Right cardiac atrium (tissue), 5 donors: Measurements from ENCODE around the gene PXYLP1. TPM values are rescaled to one million over a fixed set of nuclear protein-coding genes. Genes with fewer than 3 reads are reported as not detected.

Experiments
- ATAC-seq, 2 donors: fragments of 200-7000 bp; cut with Tn5 transposase; one replicate each; pipeline versions ENCODE4 v1.8.0 to v1.9.1; 2020; ENCODE audit warnings: moderate library complexity in 2 of 2, mild to moderate bottlenecking in 1 of 2
- DNase-seq, 3 donors: peaks; one replicate each; pipeline ENCODE4 v3.0.0-alpha.2; 2020
- H3K27ac ChIP-seq: one replicate; pipeline ENCODE4 v1.5.1; 2013; ENCODE audit warnings: mild to moderate bottlenecking, low read length, control low read depth, moderate library complexity
- H3K27me3 ChIP-seq: one replicate; pipeline ENCODE4 v1.6.1; 2013; ENCODE audit not compliant: control insufficient read depth, insufficient read depth
- H3K4me1 ChIP-seq: one replicate; pipeline ENCODE4 v1.6.1; 2013; ENCODE audit warnings: low read length; ENCODE audit not compliant: control insufficient read depth, insufficient read depth
- H3K4me3 ChIP-seq: one replicate; pipeline ENCODE4 v1.5.1; 2013; ENCODE audit warnings: low read length, control low read depth
- H3K9me3 ChIP-seq: one replicate; pipeline ENCODE4 v1.6.1; 2013; ENCODE audit warnings: low read length; ENCODE audit not compliant: control insufficient read depth
- WGBS: extraction: QIAGEN DNeasy Blood & Tissue Kit; methylation state at CpG from one replicate; pipeline ENCODE4 v1.1.7; 2013; 5-methylcytosine and 5-hydroxymethylcytosine counted together
- intact Hi-C, 4 donors: fragments of 100-400 bp; cut with DNase I; formaldehyde crosslinking; loops; one replicate each; pipeline versions ENCODE4 v1.11.0 to v1.14.0; 2022 to 2023
- polyA plus RNA-seq: library from polyadenylated mRNA; stranded (reverse); fragments of 200-250 nt; gene quantifications from one replicate; pipeline ENCODE4 v1.2.3, GENCODE V29; 2013
- total RNA-seq, 4 donors: library from RNA; stranded (reverse); fragmentation: NEBNext Ultra II Directional; extraction: Animal tissue kit (Norgen Biotek cat#: 25700); gene quantifications; one replicate each; pipeline ENCODE4 v1.2.1, GENCODE V29; 2021
- donor health status: healthy with polysubstance abuse.
- donor health status: DM: no; HTN: yes; CAD: no.
- donor health status: DM: no; HTN: no; CAD: no.
- donor health status: DM: no; HTN: yes; CAD: no; lungs with severe emphysema.
- donor health status: DM: yes; HTN: yes; CAD: no.

PXYLP1 gene
- total and polyA plus RNA-seq, 5 donors, result 5.1 to 15.1 (median 12.3) TPM

GRCh38 chr3:141275032-141275422 is 43.4 kb downstream of the PXYLP1 start:
- ATAC-seq (no peak), DNase-seq (no peak)
- intact Hi-C loops, result loop anchor here in 3 of 4 donors (5.0 kb wide), 2 partner anchors 33 to 43 kb away; partner anchors contain the start of gene PXYLP1 (in 2 of the 3)
- 89% methylated on average over 1 of the region's 1 CpG for WGBS
- no peak overlapping the region for H3K4me3 ChIP-seq
- H3K9me3 ChIP-seq, result no peaks in the 10 kb centered on the region
- H3K4me1 ChIP-seq, result peaks cover 9% of the 10 kb centered on the region
- H3K27me3 ChIP-seq, result no peaks in the 10 kb centered on the region
- no peak overlapping the region for H3K27ac ChIP-seq

DNA sequence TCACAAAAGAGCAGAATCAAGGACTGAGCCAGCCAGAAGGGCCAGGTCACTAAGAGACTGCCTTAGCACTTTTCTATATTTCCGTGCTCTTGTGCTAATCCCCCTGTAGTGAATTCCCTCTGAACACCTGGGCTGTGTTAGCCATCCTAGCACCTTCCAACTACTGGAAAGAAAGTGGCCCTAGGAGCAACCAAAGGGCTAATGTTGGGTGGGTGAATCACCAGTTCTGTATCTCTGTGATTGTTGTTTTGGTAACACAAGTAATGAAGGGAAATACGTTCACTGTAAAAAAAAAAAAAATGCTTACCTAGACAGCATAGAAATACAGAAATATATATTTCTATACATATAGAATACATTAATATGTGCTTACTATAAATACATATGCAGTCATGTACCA is 43.9 kb downstream of the PXYLP1 start:
- DNase-seq (no peak), ATAC-seq (no peak)
- Histone ChIP-seq H3K9me3 (no peaks in the 10 kb centered on the region), H3K27ac (no peak overlapping the region), H3K4me3 (no peak overlapping the region), H3K4me1 (peaks cover 9% of the 10 kb centered on the region), H3K27me3 (no peaks in the 10 kb centered on the region)
- intact Hi-C loops, result loop anchor here in 3 of 4 donors (5.0 kb wide), 2 partner anchors 33 to 43 kb away; partner anchors contain the start of gene PXYLP1 (in 2 of the 3)
- WGBS, result 47% methylated on average over 2 of the region's 2 CpGs

- DNase-seq, result no peak
- ATAC-seq, result no peak
- WGBS, result 94% methylated on average over 7 of the region's 7 CpGs
- no peak overlapping the region for H3K27ac ChIP-seq
- no peaks in the 10 kb centered on the region for H3K27me3 ChIP-seq
- intact Hi-C loops, result loop anchor here in 3 of 4 donors (5.0 kb wide), 2 partner anchors 34 to 44 kb away; partner anchors contain the start of gene PXYLP1 (in 2 of the 3)
- H3K4me1 ChIP-seq, result peaks cover 9% of the 10 kb centered on the region
- H3K4me3 ChIP-seq, result no peak overlapping the region
- H3K9me3 ChIP-seq, result no peaks in the 10 kb centered on the region
These were observed 44.3 kb downstream of the PXYLP1 start for GRCh38 chr3:141275973-141276372.

DNA sequence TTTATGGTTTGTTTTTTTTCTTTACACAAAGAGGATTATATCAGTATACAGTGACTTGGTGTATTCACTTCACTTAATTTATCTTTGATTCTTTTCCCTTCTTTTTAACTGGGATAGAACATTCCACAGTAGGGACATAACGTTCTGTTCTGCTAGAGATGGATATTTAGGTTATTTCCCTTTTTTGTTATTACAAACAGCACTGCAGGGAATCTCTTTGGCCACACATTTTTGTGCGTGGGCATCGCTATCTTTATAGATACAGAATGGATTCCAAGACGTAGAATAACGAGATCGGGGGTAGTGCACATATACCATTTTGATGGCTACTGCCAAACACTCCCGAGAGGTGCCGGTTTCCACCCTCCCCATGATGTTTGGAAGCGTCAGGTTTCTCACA is 44.8 kb downstream of the PXYLP1 start:
- no peak for ATAC-seq
- Histone ChIP-seq H3K27me3 (no peaks in the 10 kb centered on the region), H3K27ac (no peak overlapping the region), H3K9me3 (no peaks in the 10 kb centered on the region), H3K4me1 (peaks cover 9% of the 10 kb centered on the region), H3K4me3 (no peak overlapping the region)
- 56% methylated on average over 9 of the region's 9 CpGs for WGBS
- intact Hi-C loops, result loop anchor here in 3 of 4 donors (5.0 kb wide), 2 partner anchors 34 to 44 kb away; partner anchors contain the start of gene PXYLP1 (in 2 of the 3)
- no peak for DNase-seq

DNA sequence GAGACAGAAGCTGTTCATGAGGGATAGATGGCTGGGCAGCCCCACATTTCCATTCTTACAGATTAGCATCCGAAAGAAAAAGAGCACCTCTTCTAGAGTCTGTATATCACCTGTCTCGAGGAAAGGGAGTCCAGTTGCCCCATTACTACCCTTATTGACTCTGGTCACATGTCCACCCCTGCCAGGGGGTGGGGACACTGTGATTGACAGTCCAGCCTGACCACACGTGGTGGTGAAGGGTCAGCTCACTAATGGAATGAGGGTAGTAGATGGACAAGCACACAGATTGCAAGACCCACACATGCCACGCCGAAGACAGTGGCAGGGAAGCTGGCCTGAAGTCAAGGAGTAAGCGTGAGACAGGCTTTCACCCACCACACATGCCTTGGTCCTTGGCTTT is 45.8 kb downstream of the PXYLP1 start:
- Histone ChIP-seq H3K27ac (no peak overlapping the region), H3K27me3 (no peaks in the 10 kb centered on the region), H3K4me3 (no peak overlapping the region), H3K4me1 (peaks cover 3% of the 10 kb centered on the region), H3K9me3 (no peaks in the 10 kb centered on the region)
- intact Hi-C loops, result loop anchor here in 3 of 4 donors (5.0 kb wide), 2 partner anchors 35 to 45 kb away; partner anchors contain the start of gene PXYLP1 (in 2 of the 3)
- DNase-seq (no peak), ATAC-seq (no peak)
- WGBS, result 75% methylated on average over 6 of the region's 6 CpGs

- DNase-seq (no peak), ATAC-seq (peak in 1 of 2 donors; percentile 43)
- intact Hi-C loops, result loop anchor here in 3 of 4 donors (5.0 kb wide), 2 partner anchors 36 to 46 kb away; partner anchors contain the start of gene PXYLP1 (in 2 of the 3)
- H3K27ac ChIP-seq, result no peak overlapping the region
- 90% methylated on average over 17 of the region's 17 CpGs for WGBS
- H3K4me1 ChIP-seq, result peaks cover 3% of the 10 kb centered on the region
- no peaks in the 10 kb centered on the region for H3K27me3 ChIP-seq
- no peaks in the 10 kb centered on the region for H3K9me3 ChIP-seq
- H3K4me3 ChIP-seq, result no peak overlapping the region
These were observed 46.8 kb downstream of the PXYLP1 start for GRCh38 chr3:141278196-141279076.

GRCh38 chr3:141279077-141279967 is 47.7 kb downstream of the PXYLP1 start:
- intact Hi-C loops, result loop anchor here in 3 of 4 donors (5.0 kb wide), 2 partner anchors 37 to 47 kb away; partner anchors contain the start of gene PXYLP1 (in 2 of the 3)
- ATAC-seq (peak; percentile 57 to 73), DNase-seq (no peak)
- H3K27me3 ChIP-seq, result no peaks in the 10 kb centered on the region
- H3K27ac ChIP-seq, result no peak overlapping the region
- 49% methylated on average over 16 of the region's 16 CpGs for WGBS
- peaks cover 3% of the 10 kb centered on the region for H3K4me1 ChIP-seq
- no peak overlapping the region for H3K4me3 ChIP-seq
- H3K9me3 ChIP-seq, result no peaks in the 10 kb centered on the region

- intact Hi-C loops, result no loop called here
- WGBS, result 72% methylated on average over 5 of the region's 5 CpGs
- ATAC-seq (no peak), DNase-seq (no peak)
- Histone ChIP-seq H3K27ac (no peak overlapping the region), H3K4me3 (no peak overlapping the region), H3K4me1 (peaks cover 3% of the 10 kb centered on the region), H3K9me3 (no peaks in the 10 kb centered on the region), H3K27me3 (no peaks in the 10 kb centered on the region)
These were observed 48.5 kb downstream of the PXYLP1 start for GRCh38 chr3:141280086-141280485.

DNA sequence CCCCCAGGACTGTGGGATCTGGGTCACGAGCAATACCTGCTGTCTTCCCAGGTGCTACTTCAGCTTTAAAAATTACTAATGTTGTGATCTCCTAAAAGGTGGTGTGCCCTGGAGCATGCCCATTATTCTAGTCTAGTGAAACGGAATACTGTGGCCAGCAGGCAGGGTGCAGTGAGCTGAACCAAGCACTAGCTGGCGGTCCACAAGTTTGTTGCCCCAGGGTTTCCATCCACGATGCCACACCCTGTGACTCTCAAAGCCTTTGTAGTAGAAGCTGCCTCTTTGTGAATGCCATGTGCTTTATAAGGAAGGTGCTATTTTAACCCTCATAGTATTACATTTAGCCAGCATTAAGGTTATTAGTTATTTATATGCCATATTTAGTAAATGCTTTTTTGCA is 49.1 kb downstream of the PXYLP1 start:
- intact Hi-C loops, result no loop called here

GRCh38 chr3:141285570-141285969 is 53.9 kb downstream of the PXYLP1 start:
- WGBS, result 85% methylated on average over 2 of the region's 2 CpGs
- Histone ChIP-seq H3K27ac (no peak overlapping the region), H3K9me3 (no peaks in the 10 kb centered on the region), H3K4me1 (no peaks in the 10 kb centered on the region), H3K4me3 (no peak overlapping the region), H3K27me3 (no peaks in the 10 kb centered on the region)
- no peak for ATAC-seq
- intact Hi-C loops, result no loop called here
- DNase-seq, result no peak

More for the DNA sequence above, 49.1 kb downstream of the PXYLP1 start:
- Histone ChIP-seq H3K27me3 (no peaks in the 10 kb centered on the region), H3K27ac (no peak overlapping the region), H3K4me3 (no peak overlapping the region), H3K9me3 (no peaks in the 10 kb centered on the region), H3K4me1 (peaks cover 3% of the 10 kb centered on the region)
- 87% methylated on average over 4 of the region's 4 CpGs for WGBS
- DNase-seq (no peak), ATAC-seq (no peak)
